ENCODE data around the gene CKS2. TPM values are rescaled to one million over a fixed set of nuclear protein-coding genes. Genes with fewer than 3 reads are reported as not detected.
A peak's percentile ranks its signal among the peaks of the same experiment; 100 is the strongest.

Gene CKS2
- total and polyA plus RNA-seq, 10 donors = 9.2 to 142 (median 20.3) TPM

DNA sequence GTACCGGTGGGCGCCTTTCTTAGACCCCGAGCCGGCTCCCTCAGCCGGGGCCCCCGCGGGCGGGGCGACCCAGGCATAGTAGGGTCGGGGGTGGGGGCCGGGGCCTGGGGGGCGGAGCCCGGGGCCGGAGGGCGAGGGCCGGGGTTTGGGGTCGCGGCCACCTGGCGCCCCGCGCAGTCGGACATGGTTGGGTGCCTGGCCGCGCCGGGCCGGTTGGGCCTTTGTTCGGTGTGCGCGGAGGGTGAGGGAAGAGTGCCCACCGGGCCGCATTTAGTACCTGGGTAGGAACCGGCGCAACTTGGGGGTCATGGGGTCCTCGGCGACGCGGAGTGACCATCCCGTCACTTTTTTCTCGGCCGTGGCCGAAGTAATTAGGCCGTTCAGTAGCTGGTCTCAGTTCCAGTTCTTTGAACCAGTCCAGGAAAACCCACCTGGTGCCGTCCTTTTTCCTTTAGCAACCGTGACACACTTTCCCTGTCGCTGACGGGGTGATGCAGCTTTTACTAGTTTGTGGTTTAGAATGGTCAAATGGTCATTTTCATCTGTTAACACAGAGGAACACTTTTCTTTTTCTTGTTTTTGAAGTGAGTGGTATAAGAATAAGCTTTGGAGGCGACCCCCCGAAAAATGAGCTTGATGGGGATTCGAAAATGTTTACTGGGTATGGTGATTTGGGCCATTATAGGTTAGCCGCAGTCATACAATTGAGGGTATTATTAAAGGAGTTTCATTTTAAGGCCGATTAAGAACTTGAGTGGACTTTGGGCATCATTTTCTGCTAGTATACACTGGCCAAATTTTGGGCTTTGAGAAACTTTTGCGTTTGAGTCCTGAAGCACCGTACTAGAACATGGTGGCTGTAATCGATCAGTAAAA lies 589 bp downstream of the CKS2 start:
- no peak for DNase-seq
- Histone ChIP-seq H3K27me3 (replicated peaks in 1 of 7) (no peaks in the 10 kb centered on the region), H3K9me3 (no peaks in the 10 kb centered on the region), H3K36me3 (peaks cover 0 to 21% (median 5%) of the 10 kb centered on the region in 6 donors), H3K4me1 (peaks cover 18 to 58% (median 41%) of the 10 kb centered on the region in 6 donors), H3K4me3 (peak overlapping the region; percentile 63 to 95 (median 76)), H3K27ac (peak overlapping the region; percentile 59 to 100 (median 99))
- 0 to 1% (median 0%) methylated on average over 24 to 54 of the region's 54 CpGs for WGBS, 5 donors
- TF ChIP-seq, protein P1, sequence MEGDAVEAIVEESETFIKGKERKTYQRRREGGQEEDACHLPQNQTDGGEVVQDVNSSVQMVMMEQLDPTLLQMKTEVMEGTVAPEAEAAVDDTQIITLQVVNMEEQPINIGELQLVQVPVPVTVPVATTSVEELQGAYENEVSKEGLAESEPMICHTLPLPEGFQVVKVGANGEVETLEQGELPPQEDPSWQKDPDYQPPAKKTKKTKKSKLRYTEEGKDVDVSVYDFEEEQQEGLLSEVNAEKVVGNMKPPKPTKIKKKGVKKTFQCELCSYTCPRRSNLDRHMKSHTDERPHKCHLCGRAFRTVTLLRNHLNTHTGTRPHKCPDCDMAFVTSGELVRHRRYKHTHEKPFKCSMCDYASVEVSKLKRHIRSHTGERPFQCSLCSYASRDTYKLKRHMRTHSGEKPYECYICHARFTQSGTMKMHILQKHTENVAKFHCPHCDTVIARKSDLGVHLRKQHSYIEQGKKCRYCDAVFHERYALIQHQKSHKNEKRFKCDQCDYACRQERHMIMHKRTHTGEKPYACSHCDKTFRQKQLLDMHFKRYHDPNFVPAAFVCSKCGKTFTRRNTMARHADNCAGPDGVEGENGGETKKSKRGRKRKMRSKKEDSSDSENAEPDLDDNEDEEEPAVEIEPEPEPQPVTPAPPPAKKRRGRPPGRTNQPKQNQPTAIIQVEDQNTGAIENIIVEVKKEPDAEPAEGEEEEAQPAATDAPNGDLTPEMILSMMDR (IDR thresholded peaks at IDR 0.05 in 8 of 11, conservative IDR thresholded peaks at IDR 0.05 in 3 of 11) = no peak
- TF ChIP-seq POLR2AphosphoS5 (IDR thresholded peaks at IDR 0.05) (no peak), POLR2A (IDR thresholded peaks at IDR 0.05) (no peak)
- intact Hi-C loops (cut with DNase I; ENCODE audit: low total_unique reads) = no loop called here

DNA sequence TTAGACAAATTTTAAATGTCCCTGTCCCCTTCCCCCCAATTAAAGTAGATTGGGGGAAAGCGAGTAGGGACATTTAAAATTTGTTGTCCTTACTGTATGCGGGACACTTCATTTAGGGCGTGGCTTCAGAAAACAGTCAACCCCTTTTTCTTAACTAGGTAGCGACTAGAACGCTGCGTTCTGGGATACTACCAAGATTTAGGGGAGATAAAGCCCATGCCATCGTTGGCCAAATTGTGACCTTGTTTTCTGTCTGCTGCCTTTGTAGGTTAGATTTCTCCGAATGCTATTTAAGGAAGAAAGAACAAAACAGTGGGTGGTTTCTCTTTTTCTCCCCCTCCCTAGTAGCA lies 1.2 kb downstream of the CKS2 start:
- H3K27ac ChIP-seq = peak overlapping the region in 4 of 8 donors; percentile 5 to 99 (median 98)
- 0 to 2% (median 0%) methylated on average over 8 of the region's 8 CpGs for WGBS, 5 donors

DNA sequence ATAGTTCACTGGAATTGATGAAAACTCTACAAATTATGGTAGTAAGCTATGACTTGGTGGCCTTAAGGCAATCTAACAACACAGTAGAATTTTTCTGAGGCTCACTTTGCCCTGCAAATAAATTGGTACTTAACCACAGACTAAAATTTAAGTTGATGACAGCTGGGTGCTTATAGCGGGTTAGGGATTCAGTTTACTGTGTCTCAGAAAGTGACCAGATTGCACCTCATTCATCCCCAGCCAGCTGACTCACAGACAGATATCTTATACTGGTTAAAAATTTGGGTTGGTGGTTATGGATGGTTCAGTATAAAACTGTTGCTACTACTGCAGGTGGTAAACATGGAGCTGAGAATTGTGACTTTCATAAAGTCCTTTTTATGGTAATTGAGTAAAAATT lies 2.8 kb downstream of the CKS2 start:
- DNase-seq = no peak
- peaks cover 0 to 30% (median 9%) of the 10 kb centered on the region in 6 donors for H3K36me3 ChIP-seq

More for the DNA sequence above, 1.2 kb downstream of the CKS2 start:
- intact Hi-C loops (cut with DNase I; ENCODE audit: low total_unique reads) = no loop called here
- peaks cover 0 to 27% (median 8%) of the 10 kb centered on the region in 6 donors for H3K36me3 ChIP-seq
- H3K4me3 ChIP-seq = peak overlapping the region; percentile 4 to 95 (median 76)
- H3K9me3 ChIP-seq = no peaks in the 10 kb centered on the region
- no peak for TF ChIP-seq POLR2AphosphoS5 (IDR thresholded peaks at IDR 0.05)
- TF ChIP-seq POLR2A (IDR thresholded peaks at IDR 0.05) = no peak
- TF ChIP-seq, protein P1 (IDR thresholded peaks at IDR 0.05 in 8 of 11, conservative IDR thresholded peaks at IDR 0.05 in 3 of 11) = no peak
- no peaks in the 10 kb centered on the region for H3K27me3 ChIP-seq (replicated peaks in 1 of 7)
- peaks cover 18 to 61% (median 42%) of the 10 kb centered on the region in 6 donors for H3K4me1 ChIP-seq
- no peak for DNase-seq

More for the DNA sequence above, 2.8 kb downstream of the CKS2 start:
- no peaks in the 10 kb centered on the region for H3K9me3 ChIP-seq
- no peak for TF ChIP-seq POLR2A (IDR thresholded peaks at IDR 0.05)
- no peak for TF ChIP-seq POLR2AphosphoS5 (IDR thresholded peaks at IDR 0.05)
- TF ChIP-seq, protein P1 (IDR thresholded peaks at IDR 0.05 in 8 of 11, conservative IDR thresholded peaks at IDR 0.05 in 3 of 11) = no peak
- 46 to 91% (median 71%) methylated on average over 1 of the region's 1 CpG for WGBS, 5 donors
- intact Hi-C loops (cut with DNase I; ENCODE audit: low total_unique reads) = no loop called here
- peak overlapping the region in 1 of 8 donors; percentile 6 for H3K4me3 ChIP-seq
- no peaks in the 10 kb centered on the region for H3K27me3 ChIP-seq (replicated peaks in 1 of 7)
- peak overlapping the region in 2 of 8 donors; percentile 2 to 9 for H3K27ac ChIP-seq
- peaks cover 21 to 68% (median 53%) of the 10 kb centered on the region in 6 donors for H3K4me1 ChIP-seq

All from spleen (tissue), 11 donors.